Effector memory CD8-positive, alpha-beta T cell (primary cell): ENCODE results near the gene ENGASE.

Experiments used
- ATAC-seq: fragments of 150-1000 bp; cut with Tn5 transposase; replicated peaks from 2 replicates; pipeline ENCODE4 v1.10.0; 2021; ENCODE audit warnings: mild to moderate bottlenecking, moderate library complexity
- DNase-seq, 3 experiments: peaks; one replicate each; pipeline ENCODE4 v3.0.0; 2021
- H3K27ac Mint-ChIP-seq, 2 donors: one replicate each; pipeline ENCODE4 v1.8.0; 2022; ENCODE audit warnings: mild to moderate bottlenecking in 2 of 2, mixed read lengths in 2 of 2, moderate library complexity in 2 of 2
- H3K27me3 Mint-ChIP-seq, 2 donors: one replicate each; pipeline ENCODE4 v1.8.0; 2022; ENCODE audit warnings: mixed read lengths in 2 of 2
- H3K36me3 Mint-ChIP-seq: one replicate; pipeline ENCODE4 v1.8.0; 2022; ENCODE audit warnings: mild to moderate bottlenecking, moderate library complexity, mixed read lengths; ENCODE audit not compliant: insufficient read depth
- H3K4me1 Mint-ChIP-seq, 2 donors: one replicate each; pipeline ENCODE4 v1.8.0; 2022; ENCODE audit warnings: low read depth in 2 of 2, mixed read lengths in 2 of 2
- H3K4me3 Mint-ChIP-seq, 2 donors: one replicate each; pipeline ENCODE4 v1.8.0; 2022; ENCODE audit warnings: mild to moderate bottlenecking in 2 of 2, mixed read lengths in 2 of 2, moderate library complexity in 2 of 2
- H3K9me3 Mint-ChIP-seq, 2 donors: one replicate each; pipeline ENCODE4 v1.8.0; 2022; ENCODE audit warnings: mixed read lengths in 2 of 2

The ENGASE gene

GRCh38 chr17:79051306-79051705 is 23.3 kb upstream of the ENGASE start:
- DNase-seq (no peak), ATAC-seq (no peak)
- Mint-ChIP-seq H3K27ac (no peak overlapping the region), H3K9me3 (peaks cover 0 to 2% of the 10 kb centered on the region in 2 donors), H3K27me3 (peaks cover 26 to 65% of the 10 kb centered on the region in 2 donors), H3K4me3 (no peak overlapping the region), H3K4me1 (no peaks in the 10 kb centered on the region), H3K36me3 (peaks cover 2% of the 10 kb centered on the region)

GRCh38 chr17:79052131-79052530 is 22.5 kb upstream of the ENGASE start:
- no peak overlapping the region for H3K27ac Mint-ChIP-seq
- no peak for ATAC-seq
- no peak for DNase-seq
- H3K27me3 Mint-ChIP-seq: peaks cover 26 to 67% of the 10 kb centered on the region in 2 donors
- no peaks in the 10 kb centered on the region for H3K4me1 Mint-ChIP-seq
- peaks cover 0 to 2% of the 10 kb centered on the region in 2 donors for H3K9me3 Mint-ChIP-seq
- no peak overlapping the region for H3K4me3 Mint-ChIP-seq
- H3K36me3 Mint-ChIP-seq: peaks cover 2% of the 10 kb centered on the region

GRCh38 chr17:79053251-79053925 is 21.2 kb upstream of the ENGASE start:
- peaks cover 35 to 70% of the 10 kb centered on the region in 2 donors for H3K27me3 Mint-ChIP-seq
- peaks cover 2% of the 10 kb centered on the region for H3K36me3 Mint-ChIP-seq
- no peak overlapping the region for H3K27ac Mint-ChIP-seq
- H3K9me3 Mint-ChIP-seq: peaks cover 0 to 2% of the 10 kb centered on the region in 2 donors
- no peak overlapping the region for H3K4me3 Mint-ChIP-seq
- no peak for ATAC-seq
- no peak for DNase-seq
- H3K4me1 Mint-ChIP-seq: peaks cover 0 to 2% of the 10 kb centered on the region in 2 donors

GRCh38 chr17:79054200-79054960 is 20.2 kb upstream of the ENGASE start:
- Mint-ChIP-seq H3K36me3 (peaks cover 2% of the 10 kb centered on the region), H3K27ac (no peak overlapping the region), H3K9me3 (peaks cover 0 to 2% of the 10 kb centered on the region in 2 donors), H3K27me3 (peaks cover 37 to 65% of the 10 kb centered on the region in 2 donors), H3K4me3 (no peak overlapping the region), H3K4me1 (peaks cover 0 to 2% of the 10 kb centered on the region in 2 donors)
- ATAC-seq (no peak), DNase-seq (no peak)

GRCh38 chr17:79055197-79055596 is 19.4 kb upstream of the ENGASE start:
- Mint-ChIP-seq H3K36me3 (no peaks in the 10 kb centered on the region), H3K27ac (no peak overlapping the region), H3K9me3 (peaks cover 0 to 2% of the 10 kb centered on the region in 2 donors), H3K4me1 (peaks cover 0 to 2% of the 10 kb centered on the region in 2 donors), H3K27me3 (peaks cover 33 to 61% of the 10 kb centered on the region in 2 donors), H3K4me3 (no peak overlapping the region)
- no peak for ATAC-seq
- DNase-seq: no peak

- Mint-ChIP-seq H3K27me3 (peaks cover 20 to 55% of the 10 kb centered on the region in 2 donors), H3K36me3 (no peaks in the 10 kb centered on the region), H3K4me1 (peaks cover 0 to 2% of the 10 kb centered on the region in 2 donors), H3K27ac (peak overlapping the region in 1 of 2 donors; percentile 65), H3K9me3 (peaks cover 0 to 2% of the 10 kb centered on the region in 2 donors), H3K4me3 (no peak overlapping the region)
- DNase-seq: no peak
- no peak for ATAC-seq
Observed at GRCh38 chr17:79057737-79058385, 16.8 kb upstream of the ENGASE start.

- Mint-ChIP-seq H3K36me3 (no peaks in the 10 kb centered on the region), H3K4me1 (peaks cover 4 to 6% of the 10 kb centered on the region in 2 donors), H3K4me3 (no peak overlapping the region), H3K9me3 (no peaks in the 10 kb centered on the region), H3K27me3 (peaks cover 18 to 34% of the 10 kb centered on the region in 2 donors), H3K27ac (no peak overlapping the region)
- DNase-seq (no peak), ATAC-seq (no peak)
Observed at GRCh38 chr17:79062691-79063090, 11.9 kb upstream of the ENGASE start.

GRCh38 chr17:79064026-79064425 is 10.6 kb upstream of the ENGASE start:
- no peak for DNase-seq
- H3K4me1 Mint-ChIP-seq: peaks cover 3 to 4% of the 10 kb centered on the region in 2 donors
- H3K4me3 Mint-ChIP-seq: no peak overlapping the region
- peaks cover 6 to 24% of the 10 kb centered on the region in 2 donors for H3K27me3 Mint-ChIP-seq
- H3K36me3 Mint-ChIP-seq: no peaks in the 10 kb centered on the region
- H3K27ac Mint-ChIP-seq: no peak overlapping the region
- no peak for ATAC-seq
- no peaks in the 10 kb centered on the region for H3K9me3 Mint-ChIP-seq

- no peak overlapping the region for H3K4me3 Mint-ChIP-seq
- H3K36me3 Mint-ChIP-seq: no peaks in the 10 kb centered on the region
- DNase-seq: peak; percentile 42 to 48 (median 44)
- H3K4me1 Mint-ChIP-seq: peaks cover 3 to 4% of the 10 kb centered on the region in 2 donors
- peak; percentile 60 for ATAC-seq
- peaks cover 3 to 20% of the 10 kb centered on the region in 2 donors for H3K27me3 Mint-ChIP-seq
- H3K9me3 Mint-ChIP-seq: no peaks in the 10 kb centered on the region
- no peak overlapping the region for H3K27ac Mint-ChIP-seq
Observed at GRCh38 chr17:79065105-79065670, 9.4 kb upstream of the ENGASE start.

GRCh38 chr17:79066963-79067362 is 7.7 kb upstream of the ENGASE start:
- Mint-ChIP-seq H3K27ac (no peak overlapping the region), H3K9me3 (no peaks in the 10 kb centered on the region), H3K27me3 (peaks cover 0 to 16% of the 10 kb centered on the region in 2 donors), H3K36me3 (no peaks in the 10 kb centered on the region), H3K4me1 (peaks cover 3 to 4% of the 10 kb centered on the region in 2 donors), H3K4me3 (no peak overlapping the region)
- DNase-seq: no peak
- no peak for ATAC-seq

- no peak for DNase-seq
- H3K4me3 Mint-ChIP-seq: no peak overlapping the region
- no peaks in the 10 kb centered on the region for H3K9me3 Mint-ChIP-seq
Observed at GRCh38 chr17:79070266-79070880, 4.3 kb upstream of the ENGASE start.

GRCh38 chr17:79071161-79071740 is 3.4 kb upstream of the ENGASE start:
- DNase-seq (no peak), ATAC-seq (no peak)
- H3K4me1 Mint-ChIP-seq: peaks cover 10 to 16% of the 10 kb centered on the region in 2 donors
- no peak overlapping the region for H3K27ac Mint-ChIP-seq
- no peaks in the 10 kb centered on the region for H3K9me3 Mint-ChIP-seq
- H3K27me3 Mint-ChIP-seq: no peaks in the 10 kb centered on the region
- H3K36me3 Mint-ChIP-seq: peaks cover 3% of the 10 kb centered on the region
- H3K4me3 Mint-ChIP-seq: no peak overlapping the region

More at GRCh38 chr17:79070266-79070880, 4.3 kb upstream of the ENGASE start:
- H3K36me3 Mint-ChIP-seq: peaks cover 3% of the 10 kb centered on the region
- ATAC-seq: no peak
- peaks cover 2 to 7% of the 10 kb centered on the region in 2 donors for H3K4me1 Mint-ChIP-seq
- no peaks in the 10 kb centered on the region for H3K27me3 Mint-ChIP-seq
- no peak overlapping the region for H3K27ac Mint-ChIP-seq
